NCI-H446 treated with DMSO at 0.1 percent for 48 hours (cell line): ENCODE measurements around the gene SERPINA3.
"Not testable (repeated sequence)": the region's sequence is repeated elsewhere in the genome, so short reads cannot be mapped to it uniquely, and the experiment has no call there.

ENCODE experiments used
- DNase-seq: peaks from one replicate; lab custom pipeline; 2025; lab: John Stamatoyannopoulos, UW

SERPINA3 gene

GRCh38 chr14:94633121-94633520 lies 20.9 kb downstream of the SERPINA3 start:
- no peak for DNase-seq

- no peak for DNase-seq
Observed at GRCh38 chr14:94635154-94635553, 23.0 kb downstream of the SERPINA3 start.

- no peak for DNase-seq
Observed at GRCh38 chr14:94636744-94637412, 24.7 kb downstream of the SERPINA3 start.

GRCh38 chr14:94637814-94638213 lies 25.6 kb downstream of the SERPINA3 start:
- not testable (repeated sequence) for DNase-seq

- no peak for DNase-seq
Observed at GRCh38 chr14:94638339-94638738, 26.1 kb downstream of the SERPINA3 start.

- no peak for DNase-seq
Observed at GRCh38 chr14:94638961-94639817, 27.0 kb downstream of the SERPINA3 start.

- DNase-seq, result no peak
Observed at GRCh38 chr14:94640721-94641631, 28.8 kb downstream of the SERPINA3 start.

- no peak for DNase-seq
Observed at GRCh38 chr14:94641632-94641955, 29.4 kb downstream of the SERPINA3 start.

- DNase-seq, result no peak
Observed at GRCh38 chr14:94643316-94644101, 31.3 kb downstream of the SERPINA3 start.

GRCh38 chr14:94644102-94644535 lies 31.9 kb downstream of the SERPINA3 start:
- DNase-seq, result no peak

GRCh38 chr14:94646066-94646465 lies 33.9 kb downstream of the SERPINA3 start:
- no peak for DNase-seq

- DNase-seq, result no peak
Observed at GRCh38 chr14:94646481-94646880, 34.3 kb downstream of the SERPINA3 start.

GRCh38 chr14:94648801-94649200 lies 36.6 kb downstream of the SERPINA3 start:
- no peak for DNase-seq

GRCh38 chr14:94649543-94650443 lies 37.6 kb downstream of the SERPINA3 start:
- no peak for DNase-seq

GRCh38 chr14:94650444-94650775 lies 38.2 kb downstream of the SERPINA3 start:
- DNase-seq, result no peak

- no peak for DNase-seq
Observed at GRCh38 chr14:94650806-94651805, 38.9 kb downstream of the SERPINA3 start.

- no peak for DNase-seq
Observed at GRCh38 chr14:94653321-94653720, 41.1 kb downstream of the SERPINA3 start.

GRCh38 chr14:94654071-94654861 lies 42.1 kb downstream of the SERPINA3 start:
- no peak for DNase-seq
